DND-41 (cell line): ENCODE results near the gene CHMP2A.

Experiments used
- EZH2 ChIP-seq: IDR thresholded peaks from 3 replicates; pipeline ENCODE4 v1.6.1; 2012; ENCODE audit warnings: borderline replicate concordance, low read depth, mild to moderate bottlenecking, moderate library complexity, low read length, inconsistent platforms; ENCODE audit not compliant: severe bottlenecking
- TF ChIP-seq, protein P1 (sequence below): IDR thresholded peaks from 2 replicates; pipeline ENCODE4 v1.5.1; 2012; ENCODE audit warnings: borderline replicate concordance, low read length, moderate library complexity, mild to moderate bottlenecking; ENCODE audit not compliant: poor library complexity, severe bottlenecking; ENCODE audit errors: extremely low read depth

GRCh38 chr19:58535857-58536256 lies 19.0 kb downstream of the CHMP2A start:
- TF ChIP-seq, protein P1, sequence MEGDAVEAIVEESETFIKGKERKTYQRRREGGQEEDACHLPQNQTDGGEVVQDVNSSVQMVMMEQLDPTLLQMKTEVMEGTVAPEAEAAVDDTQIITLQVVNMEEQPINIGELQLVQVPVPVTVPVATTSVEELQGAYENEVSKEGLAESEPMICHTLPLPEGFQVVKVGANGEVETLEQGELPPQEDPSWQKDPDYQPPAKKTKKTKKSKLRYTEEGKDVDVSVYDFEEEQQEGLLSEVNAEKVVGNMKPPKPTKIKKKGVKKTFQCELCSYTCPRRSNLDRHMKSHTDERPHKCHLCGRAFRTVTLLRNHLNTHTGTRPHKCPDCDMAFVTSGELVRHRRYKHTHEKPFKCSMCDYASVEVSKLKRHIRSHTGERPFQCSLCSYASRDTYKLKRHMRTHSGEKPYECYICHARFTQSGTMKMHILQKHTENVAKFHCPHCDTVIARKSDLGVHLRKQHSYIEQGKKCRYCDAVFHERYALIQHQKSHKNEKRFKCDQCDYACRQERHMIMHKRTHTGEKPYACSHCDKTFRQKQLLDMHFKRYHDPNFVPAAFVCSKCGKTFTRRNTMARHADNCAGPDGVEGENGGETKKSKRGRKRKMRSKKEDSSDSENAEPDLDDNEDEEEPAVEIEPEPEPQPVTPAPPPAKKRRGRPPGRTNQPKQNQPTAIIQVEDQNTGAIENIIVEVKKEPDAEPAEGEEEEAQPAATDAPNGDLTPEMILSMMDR: no peak
- no peak for TF ChIP-seq EZH2
